Measurements from ENCODE around the gene ETV3. TPM values are rescaled to one million over a fixed set of nuclear protein-coding genes. Genes with fewer than 3 reads are reported as not detected.

ETV3 gene
- total RNA-seq, 4 donors from 2014 or later = 3.4 to 28.1 (median 18.1) TPM

DNA sequence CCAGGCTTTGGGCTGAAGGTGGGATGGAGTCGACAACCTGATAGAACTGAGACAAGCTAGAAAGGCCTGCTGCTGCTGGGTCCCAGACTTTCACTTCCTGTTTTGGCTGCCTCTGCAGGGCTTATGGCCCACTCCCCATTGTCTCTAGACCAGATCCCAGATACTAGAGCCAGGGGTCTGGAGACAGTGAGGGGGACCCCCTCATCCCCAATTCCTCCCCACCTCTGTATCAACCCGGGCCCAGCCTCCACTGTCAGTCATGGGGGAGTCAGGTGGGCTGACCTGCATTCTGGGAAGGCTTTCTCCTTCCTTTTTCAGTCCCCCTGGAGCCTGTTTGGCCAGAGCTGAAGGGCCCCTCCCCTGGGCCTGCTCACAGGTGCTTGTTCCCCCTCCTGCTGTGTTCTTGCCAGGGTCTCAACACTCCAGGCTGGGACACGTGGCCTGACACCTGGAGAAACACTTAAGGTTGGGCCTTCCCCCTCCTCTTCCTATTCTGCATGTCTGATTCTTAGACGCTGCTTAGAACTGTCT is 20.6 kb downstream of the ETV3 start:
- H3K9me3 ChIP-seq = no peaks in the 10 kb centered on the region
- in situ Hi-C loops (cut with MboI; ENCODE audit: low pct_ligation_motif_present in 1 of 4, low pct_unique_long_range_greater_than_20kb in 1 of 4, low sequenced_read_pairs in 3 of 4) (no loop called here), intact Hi-C loops (cut with DNase I; ENCODE audit: low total_unique reads) (loop anchor here (5.0 kb wide), 1 partner anchor 390 kb away; no protein-coding TSS in a partner anchor)
- H3K4me1 ChIP-seq = no peaks in the 10 kb centered on the region
- DNase-seq = no peak
- H3K36me3 ChIP-seq = peaks cover 0 to 2% (median 0%) of the 10 kb centered on the region in 4 donors
- H3K4me3 ChIP-seq = no peak overlapping the region
- 65 to 100% methylated on average over 1 to 4 of the region's 4 CpGs for WGBS, 2 donors (ENCODE audit: low coverage in 1 of 2)
- H3K27me3 ChIP-seq = peaks cover 9% of the 10 kb centered on the region
- H3K27ac ChIP-seq = no peak overlapping the region
- no peak for TF ChIP-seq POLR2A (IDR thresholded peaks at IDR 0.05)
- TF ChIP-seq, protein P1, sequence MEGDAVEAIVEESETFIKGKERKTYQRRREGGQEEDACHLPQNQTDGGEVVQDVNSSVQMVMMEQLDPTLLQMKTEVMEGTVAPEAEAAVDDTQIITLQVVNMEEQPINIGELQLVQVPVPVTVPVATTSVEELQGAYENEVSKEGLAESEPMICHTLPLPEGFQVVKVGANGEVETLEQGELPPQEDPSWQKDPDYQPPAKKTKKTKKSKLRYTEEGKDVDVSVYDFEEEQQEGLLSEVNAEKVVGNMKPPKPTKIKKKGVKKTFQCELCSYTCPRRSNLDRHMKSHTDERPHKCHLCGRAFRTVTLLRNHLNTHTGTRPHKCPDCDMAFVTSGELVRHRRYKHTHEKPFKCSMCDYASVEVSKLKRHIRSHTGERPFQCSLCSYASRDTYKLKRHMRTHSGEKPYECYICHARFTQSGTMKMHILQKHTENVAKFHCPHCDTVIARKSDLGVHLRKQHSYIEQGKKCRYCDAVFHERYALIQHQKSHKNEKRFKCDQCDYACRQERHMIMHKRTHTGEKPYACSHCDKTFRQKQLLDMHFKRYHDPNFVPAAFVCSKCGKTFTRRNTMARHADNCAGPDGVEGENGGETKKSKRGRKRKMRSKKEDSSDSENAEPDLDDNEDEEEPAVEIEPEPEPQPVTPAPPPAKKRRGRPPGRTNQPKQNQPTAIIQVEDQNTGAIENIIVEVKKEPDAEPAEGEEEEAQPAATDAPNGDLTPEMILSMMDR (IDR thresholded peaks at IDR 0.05) = no peak
- no peak for TF ChIP-seq POLR2AphosphoS5 (IDR thresholded peaks at IDR 0.05)
- TF ChIP-seq EP300 (IDR thresholded peaks at IDR 0.05; ENCODE audit: low read depth) = no peak

DNA sequence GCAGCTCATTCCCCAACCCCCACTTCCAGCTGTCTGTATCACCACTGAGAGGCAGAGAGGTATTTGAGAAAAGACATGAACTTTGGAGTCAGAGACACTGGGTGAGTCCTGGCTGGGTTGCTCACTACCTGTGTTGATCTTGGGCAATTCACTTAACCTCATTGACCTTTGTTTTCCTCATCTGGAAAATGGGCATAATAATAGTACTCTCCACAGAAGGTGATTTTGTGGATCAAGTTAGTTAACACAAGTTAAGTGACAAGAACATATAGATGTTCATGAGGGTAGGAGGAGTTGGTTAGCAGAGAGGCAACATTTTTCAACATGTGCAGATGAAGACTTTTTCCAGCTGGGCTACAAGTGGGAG is 21.5 kb downstream of the ETV3 start:
- peaks cover 17% of the 10 kb centered on the region for H3K27me3 ChIP-seq
- H3K4me1 ChIP-seq = no peaks in the 10 kb centered on the region
- H3K36me3 ChIP-seq = no peaks in the 10 kb centered on the region
- H3K9me3 ChIP-seq = no peaks in the 10 kb centered on the region
- in situ Hi-C loops (cut with MboI; ENCODE audit: low pct_ligation_motif_present in 1 of 4, low pct_unique_long_range_greater_than_20kb in 1 of 4, low sequenced_read_pairs in 3 of 4) (no loop called here), intact Hi-C loops (cut with DNase I; ENCODE audit: low total_unique reads) (loop anchor here (5.0 kb wide), 1 partner anchor 391 kb away; no protein-coding TSS in a partner anchor)
- H3K27ac ChIP-seq = no peak overlapping the region
- H3K4me3 ChIP-seq = no peak overlapping the region
- no peak for DNase-seq
- TF ChIP-seq POLR2A (IDR thresholded peaks at IDR 0.05) (no peak), EP300 (IDR thresholded peaks at IDR 0.05; ENCODE audit: low read depth) (no peak), POLR2AphosphoS5 (IDR thresholded peaks at IDR 0.05) (no peak)
- TF ChIP-seq, protein P1 (IDR thresholded peaks at IDR 0.05) = no peak

DNA sequence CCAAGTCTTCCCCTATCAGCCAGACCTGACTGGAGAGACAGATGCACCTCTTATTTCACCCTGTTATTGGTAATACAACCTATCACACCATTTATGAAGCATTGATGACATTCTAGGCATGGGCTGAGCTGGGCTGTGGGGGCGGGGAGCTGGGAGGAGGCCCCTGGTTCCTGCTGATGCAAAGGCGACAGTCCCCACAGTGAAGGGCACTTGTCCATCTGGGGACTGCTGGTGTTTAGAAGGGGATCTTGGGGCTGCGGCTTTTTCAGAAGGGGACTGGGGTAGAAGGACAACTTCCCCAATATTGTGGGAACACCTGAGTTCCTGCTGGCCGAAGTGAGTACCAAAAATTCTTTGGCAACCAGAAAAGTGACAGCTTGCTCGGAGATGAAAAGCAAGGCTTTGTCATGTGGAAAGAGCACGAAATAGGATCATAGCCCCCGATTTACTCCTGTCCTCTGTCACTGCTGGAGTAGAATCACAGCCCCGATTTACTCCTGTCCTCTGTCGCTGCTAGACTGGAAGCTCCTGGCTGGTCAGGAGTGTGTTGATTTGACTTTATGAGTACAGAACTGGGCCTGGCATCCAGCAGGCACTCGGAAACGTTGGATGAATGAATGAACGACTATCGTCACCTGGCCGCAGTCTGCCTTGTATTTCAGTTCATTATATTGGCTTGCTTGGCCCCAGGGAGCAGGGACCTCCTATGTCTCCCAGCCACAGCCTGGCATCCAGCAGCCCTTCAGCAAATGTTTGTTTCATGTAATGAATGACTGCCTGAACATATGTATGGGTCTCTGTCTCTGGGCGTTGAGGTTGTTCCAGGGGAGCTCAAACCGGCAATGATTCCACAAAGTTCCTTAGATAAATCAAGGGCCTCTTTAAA is 22.1 kb downstream of the ETV3 start:
- H3K4me3 ChIP-seq = no peak overlapping the region
- no peak for DNase-seq

DNA sequence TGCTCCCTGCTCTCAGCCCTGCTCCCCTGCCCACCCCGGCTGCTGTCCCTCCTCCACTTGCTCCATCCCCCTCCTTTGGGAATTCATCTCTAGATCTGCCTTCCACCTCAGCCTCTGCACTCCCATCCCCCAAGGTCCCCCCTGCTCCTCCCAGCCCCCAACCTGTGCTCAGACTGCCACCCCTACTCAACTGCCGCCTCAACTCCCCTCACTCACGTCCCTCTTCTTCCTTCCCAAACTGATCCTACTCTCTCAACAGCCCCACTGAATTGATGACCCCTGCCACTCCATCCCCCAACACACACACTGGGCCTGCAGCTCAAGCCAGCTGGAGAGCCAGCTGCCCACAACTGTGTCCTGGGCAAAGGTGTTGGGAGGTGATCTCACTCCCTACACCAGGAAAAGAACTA is 22.8 kb downstream of the ETV3 start:
- in situ Hi-C loops (cut with MboI; ENCODE audit: low pct_ligation_motif_present in 1 of 4, low pct_unique_long_range_greater_than_20kb in 1 of 4, low sequenced_read_pairs in 3 of 4) (no loop called here), intact Hi-C loops (cut with DNase I; ENCODE audit: low total_unique reads) (loop anchor here (5.0 kb wide), 1 partner anchor 392 kb away; no protein-coding TSS in a partner anchor)
- WGBS, 2 donors (ENCODE audit: low coverage in 1 of 2) = 80 to 88% methylated on average over 1 to 3 of the region's 3 CpGs
- no peaks in the 10 kb centered on the region for H3K4me1 ChIP-seq
- TF ChIP-seq POLR2AphosphoS5 (IDR thresholded peaks at IDR 0.05) (no peak), EP300 (IDR thresholded peaks at IDR 0.05; ENCODE audit: low read depth) (no peak), POLR2A (IDR thresholded peaks at IDR 0.05) (no peak)
- TF ChIP-seq, protein P1 (IDR thresholded peaks at IDR 0.05) = no peak
- H3K4me3 ChIP-seq = no peak overlapping the region
- peaks cover 28% of the 10 kb centered on the region for H3K27me3 ChIP-seq
- no peaks in the 10 kb centered on the region for H3K36me3 ChIP-seq
- DNase-seq = no peak
- H3K9me3 ChIP-seq = no peaks in the 10 kb centered on the region
- H3K27ac ChIP-seq = no peak overlapping the region

More for the DNA sequence above, 22.1 kb downstream of the ETV3 start:
- H3K27me3 ChIP-seq = peaks cover 23% of the 10 kb centered on the region
- TF ChIP-seq POLR2AphosphoS5 (IDR thresholded peaks at IDR 0.05) (no peak), EP300 (IDR thresholded peaks at IDR 0.05; ENCODE audit: low read depth) (no peak), POLR2A (IDR thresholded peaks at IDR 0.05) (no peak)
- TF ChIP-seq, protein P1 (IDR thresholded peaks at IDR 0.05) = no peak
- H3K27ac ChIP-seq = no peak overlapping the region
- no peaks in the 10 kb centered on the region for H3K36me3 ChIP-seq
- 64 to 73% methylated on average over 12 to 16 of the region's 16 CpGs for WGBS, 2 donors (ENCODE audit: low coverage in 1 of 2)
- H3K9me3 ChIP-seq = no peaks in the 10 kb centered on the region
- intact Hi-C loops (cut with DNase I; ENCODE audit: low total_unique reads) = loop anchor here (5.0 kb wide), 1 partner anchor 391 kb away; no protein-coding TSS in a partner anchor
- in situ Hi-C loops (cut with MboI; ENCODE audit: low pct_ligation_motif_present in 1 of 4, low pct_unique_long_range_greater_than_20kb in 1 of 4, low sequenced_read_pairs in 3 of 4) = no loop called here
- H3K4me1 ChIP-seq = no peaks in the 10 kb centered on the region
